KBM-7 (cell line): ENCODE data around the gene SH2D5.

Experiments used
- DNase-seq: peaks from one replicate; pipeline ENCODE4 v3.0.0-alpha.2; 2015
- in situ Hi-C: fragments of 300-500 bp; cut with MboI; formaldehyde crosslinking; loops from 2 replicates; pipeline ENCODE4 v1.14.3; 2020; ENCODE audit warnings: low sequenced_read_pairs, low pct_unique_long_range_greater_than_20kb, mixed read lengths

Gene SH2D5

GRCh38 chr1:20732588-20733359 is at the start of gene SH2D5:
SH2D5 (minus strand) TSS chr1:20732703; CDS start chr1:20728044, 4,659 bp downstream.
- in situ Hi-C loops, result no loop called here
- DNase-seq, result peak; percentile 75

- in situ Hi-C loops, result no loop called here
- no peak for DNase-seq
These were observed 43.2 kb upstream of the SH2D5 start for GRCh38 chr1:20775700-20776099.

GRCh38 chr1:20771780-20772179 is 39.3 kb upstream of the SH2D5 start:
- in situ Hi-C loops, result no loop called here
- no peak for DNase-seq

GRCh38 chr1:20770314-20771087 is 38.0 kb upstream of the SH2D5 start:
- no peak for DNase-seq
- in situ Hi-C loops, result no loop called here

GRCh38 chr1:20767271-20767670 is 34.8 kb upstream of the SH2D5 start:
- no peak for DNase-seq
- in situ Hi-C loops, result no loop called here

- no peak for DNase-seq
- in situ Hi-C loops, result no loop called here
These were observed 30.9 kb upstream of the SH2D5 start for GRCh38 chr1:20763417-20763816.

GRCh38 chr1:20760322-20760721 is 27.8 kb upstream of the SH2D5 start:
- DNase-seq, result no peak
- in situ Hi-C loops, result no loop called here

GRCh38 chr1:20753589-20753988 is 21.1 kb upstream of the SH2D5 start:
- in situ Hi-C loops, result no loop called here

GRCh38 chr1:20751462-20751990 is 19.0 kb upstream of the SH2D5 start:
- in situ Hi-C loops, result no loop called here
- no peak for DNase-seq

More at GRCh38 chr1:20753589-20753988, 21.1 kb upstream of the SH2D5 start:
- no peak for DNase-seq

GRCh38 chr1:20742671-20743070 is 10.2 kb upstream of the SH2D5 start:
- DNase-seq, result no peak
- in situ Hi-C loops, result no loop called here

GRCh38 chr1:20740781-20741180 is 8.3 kb upstream of the SH2D5 start:
- DNase-seq, result no peak
- in situ Hi-C loops, result no loop called here

GRCh38 chr1:20739225-20739624 is 6.7 kb upstream of the SH2D5 start:
- no peak for DNase-seq
- in situ Hi-C loops, result no loop called here

- in situ Hi-C loops, result no loop called here
These were observed 3.1 kb upstream of the SH2D5 start for GRCh38 chr1:20735581-20736111.

GRCh38 chr1:20733360-20733975 is 965 bp upstream of the SH2D5 start:
- no peak for DNase-seq
- in situ Hi-C loops, result no loop called here

More at GRCh38 chr1:20735581-20736111, 3.1 kb upstream of the SH2D5 start:
- DNase-seq, result no peak

- in situ Hi-C loops, result no loop called here
- DNase-seq, result peak; percentile 64
These were observed 374 bp downstream of the SH2D5 start for GRCh38 chr1:20732071-20732587.

- DNase-seq, result no peak
- in situ Hi-C loops, result no loop called here
These were observed 1.2 kb downstream of the SH2D5 start for GRCh38 chr1:20731057-20731991.

- in situ Hi-C loops, result no loop called here
- DNase-seq, result no peak
These were observed 1.8 kb downstream of the SH2D5 start for GRCh38 chr1:20730690-20731056.

GRCh38 chr1:20729990-20730689 is 2.4 kb downstream of the SH2D5 start:
- in situ Hi-C loops, result no loop called here
- DNase-seq, result no peak
